GM23338 (cell line): ENCODE results near the gene PDE1A. TPM values are rescaled to one million over a fixed set of nuclear protein-coding genes. Genes with fewer than 3 reads are reported as not detected.

Source experiments
- ATAC-seq: fragments of 200-7000 bp; cut with Tn5 transposase; 3 replicates; pipeline ENCODE4 v1.9.1; 2020
- DNase-seq: peaks from one replicate; pipeline ENCODE4 v3.0.0-alpha.2; 2015; ENCODE audit warnings: low spot score
- H2AFZ ChIP-seq: fragments of 200-600 bp; sonication (generic); 2 replicates; pipeline ENCODE4 v1.8.0; 2016; ENCODE audit warnings: antibody characterized with exemption, mild to moderate bottlenecking, moderate library complexity
- H3F3A ChIP-seq: fragments of 200-600 bp; sonication (generic); replicated peaks from 2 replicates; pipeline ENCODE4 v1.8.0; 2017; ENCODE audit warnings: antibody characterized with exemption, mixed run types, low read depth
- H3K27ac ChIP-seq: fragments of 200-600 bp; sonication (generic); 2 replicates; pipeline ENCODE4 v1.6.1; 2016; ENCODE audit warnings: low read depth
- H3K27me3 ChIP-seq: fragments of 200-600 bp; sonication (generic); 2 replicates; pipeline ENCODE4 v1.8.0; 2016; ENCODE audit warnings: mild to moderate bottlenecking, mixed run types, moderate library complexity; ENCODE audit not compliant: insufficient read depth
- H3K36me3 ChIP-seq: fragments of 200-600 bp; sonication (generic); 2 replicates; pipeline ENCODE4 v1.8.0; 2016; ENCODE audit warnings: mild to moderate bottlenecking; ENCODE audit not compliant: insufficient read depth
- H3K4me1 ChIP-seq: fragments of 200-600 bp; sonication (generic); 2 replicates; pipeline ENCODE4 v1.8.0; 2016; ENCODE audit warnings: mild to moderate bottlenecking, moderate library complexity; ENCODE audit not compliant: insufficient read depth
- H3K4me2 ChIP-seq: fragments of 200-600 bp; sonication (generic); 2 replicates; pipeline ENCODE4 v1.7.1; 2017; ENCODE audit warnings: mixed run types
- H3K4me3 ChIP-seq: fragments of 200-600 bp; sonication (generic); 2 replicates; pipeline ENCODE4 v1.6.1; 2016; ENCODE audit warnings: mixed run types
- H3K79me2 ChIP-seq: fragments of 200-600 bp; sonication (generic); replicated peaks from 2 replicates; pipeline ENCODE4 v1.8.0; 2017; ENCODE audit warnings: mild to moderate bottlenecking; ENCODE audit not compliant: insufficient read depth
- H3K9me2 ChIP-seq: fragments of 200-600 bp; sonication (generic); 2 replicates; pipeline ENCODE4 v1.8.0; 2017; ENCODE audit not compliant: insufficient read depth
- H4K20me1 ChIP-seq: fragments of 200-600 bp; sonication (generic); replicated peaks from 2 replicates; pipeline ENCODE4 v1.8.0; 2017; ENCODE audit warnings: mild to moderate bottlenecking; ENCODE audit not compliant: insufficient read depth
- H3K27ac Mint-ChIP-seq: 2 replicates; pipeline ENCODE4 v1.8.0; 2020; ENCODE audit warnings: inconsistent platforms, mild to moderate bottlenecking, moderate library complexity, mixed read lengths
- H3K27me3 Mint-ChIP-seq: 3 replicates; pipeline ENCODE4 v1.8.0; 2022; ENCODE audit warnings: low read depth, mild to moderate bottlenecking, moderate library complexity, mixed read lengths, inconsistent platforms; ENCODE audit not compliant: insufficient read depth, poor library complexity
- H3K36me3 Mint-ChIP-seq: 3 replicates; pipeline ENCODE4 v1.8.0; 2021; ENCODE audit warnings: low read depth, mild to moderate bottlenecking, inconsistent platforms, moderate library complexity, mixed read lengths
- H3K4me1 Mint-ChIP-seq: 3 replicates; pipeline ENCODE4 v1.8.0; 2020; ENCODE audit warnings: mild to moderate bottlenecking, inconsistent platforms, mixed read lengths
- H3K4me3 Mint-ChIP-seq: 3 replicates; pipeline ENCODE4 v1.8.0; 2021; ENCODE audit warnings: moderate library complexity, mild to moderate bottlenecking, inconsistent platforms, mixed read lengths
- H3K9me3 Mint-ChIP-seq: 3 replicates; pipeline ENCODE4 v1.8.0; 2020; ENCODE audit warnings: moderate library complexity, mild to moderate bottlenecking, inconsistent platforms, mixed read lengths
- CREB1 ChIP-seq: fragments of 250-450 bp; sonication (Bioruptor Pico); IDR thresholded peaks from 2 replicates; pipeline ENCODE4 v1.5.0; 2020; ENCODE audit warnings: low read depth, mild to moderate bottlenecking, moderate library complexity
- EZH2 ChIP-seq: fragments of 200-600 bp; sonication (generic); IDR thresholded peaks from one replicate; pipeline ENCODE4 v1.8.0; 2017; ENCODE audit warnings: antibody characterized with exemption, mild to moderate bottlenecking, low read depth; ENCODE audit not compliant: unreplicated experiment
- EZH2phosphoT487 ChIP-seq: fragments of 200-600 bp; sonication (generic); IDR thresholded peaks from one replicate; pipeline ENCODE4 v1.8.1; 2018; ENCODE audit warnings: antibody characterized with exemption; ENCODE audit not compliant: unreplicated experiment
- JUNB ChIP-seq: IDR thresholded peaks from one replicate; pipeline ENCODE4 v1.6.1; 2016; ENCODE audit warnings: antibody characterized with exemption; ENCODE audit not compliant: unreplicated experiment
- NANOG ChIP-seq: IDR thresholded peaks from 2 replicates; pipeline ENCODE4 v1.6.1; 2016; ENCODE audit warnings: antibody characterized with exemption, borderline replicate concordance
- POLR2AphosphoS5 ChIP-seq: IDR thresholded peaks from 2 replicates; pipeline ENCODE4 v1.6.1; 2016; ENCODE audit warnings: antibody characterized with exemption, low read depth
- STAT1 ChIP-seq: IDR thresholded peaks from one replicate; pipeline ENCODE4 v1.6.1; 2016; ENCODE audit warnings: antibody characterized with exemption; ENCODE audit not compliant: unreplicated experiment
- ZNF114 ChIP-seq: fragments of 250-450 bp; sonication (Bioruptor Pico); IDR thresholded peaks from 2 replicates; pipeline ENCODE4 v1.5.0; 2020; ENCODE audit warnings: mild to moderate bottlenecking, moderate library complexity
- ZNF331 ChIP-seq: fragments of 250-450 bp; sonication (Bioruptor Pico); IDR thresholded peaks from 2 replicates; pipeline ENCODE4 v1.5.0; 2020; ENCODE audit warnings: low read depth, mild to moderate bottlenecking, moderate library complexity
- polyA plus RNA-seq: library from polyadenylated mRNA; unstranded; fragments of >200 nt; fragmentation: Nextera tagmentation; extraction: Ambion mirVana; gene quantifications from 2 replicates; pipeline ENCODE4 v1.2.1, GENCODE V29; 2016
- total RNA-seq: library from RNA; depleted of rRNA; stranded (reverse); fragments of >200 nt; shearing (Covaris generic); gene quantifications from 2 replicates; pipeline ENCODE4 v1.2.3, GENCODE V29; 2014
- TF ChIP-seq, protein P1 (sequence below): fragments of 250-450 bp; sonication (Bioruptor Pico); IDR thresholded peaks from 2 replicates; pipeline ENCODE4 v1.5.0; 2020; ENCODE audit warnings: mild to moderate bottlenecking, moderate library complexity
- TF ChIP-seq, protein P2 (sequence below), 2 experiments: fragments of 200-600 bp in 1 of 2; sonication (generic) in 1 of 2; conservative IDR thresholded peaks; 2 replicates each; pipeline versions ENCODE4 v1.5.1 to v1.6.1; 2016 to 2017; ENCODE audit warnings: antibody characterized with exemption in 2 of 2, low read depth in 2 of 2, mild to moderate bottlenecking in 2 of 2, moderate library complexity in 1 of 2
- TF ChIP-seq, protein P3 (sequence below): IDR thresholded peaks from 2 replicates; pipeline ENCODE4 v1.6.1; 2016; ENCODE audit warnings: antibody characterized with exemption
- TF ChIP-seq, protein P4 (sequence below): IDR thresholded peaks from one replicate; pipeline ENCODE4 v1.6.1; 2018; ENCODE audit warnings: antibody characterized with exemption; ENCODE audit not compliant: unreplicated experiment

PDE1A gene
- total and polyA plus RNA-seq, 2 experiments from 2014 or later: 0.28 to 0.31 TPM

DNA sequence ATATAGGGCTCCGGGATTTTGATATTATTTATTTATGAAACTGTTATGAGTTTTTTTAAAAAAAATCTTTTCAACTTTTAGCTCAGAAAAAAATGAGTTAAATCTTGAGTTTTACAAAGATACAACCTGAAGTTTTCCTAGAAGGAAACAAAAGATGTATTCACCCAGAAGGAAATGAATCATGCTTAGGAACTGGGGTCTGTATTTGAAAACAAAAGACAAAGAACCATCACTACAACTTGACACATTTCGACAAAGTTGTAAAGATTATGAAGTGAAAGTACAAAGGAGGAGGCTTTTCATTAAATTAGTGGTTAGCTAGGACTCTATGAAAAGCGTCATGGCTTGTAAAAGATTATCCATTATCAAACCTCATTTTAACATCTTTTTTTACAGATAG, 143.3 kb downstream of the PDE1A start:
- Mint-ChIP-seq H3K9me3 (no peaks in the 10 kb centered on the region), H3K27ac (no peak overlapping the region), H3K36me3 (no peaks in the 10 kb centered on the region), H3K4me3 (no peak overlapping the region), H3K27me3 (no peaks in the 10 kb centered on the region), H3K4me1 (no peaks in the 10 kb centered on the region)
- TF ChIP-seq, protein P1, sequence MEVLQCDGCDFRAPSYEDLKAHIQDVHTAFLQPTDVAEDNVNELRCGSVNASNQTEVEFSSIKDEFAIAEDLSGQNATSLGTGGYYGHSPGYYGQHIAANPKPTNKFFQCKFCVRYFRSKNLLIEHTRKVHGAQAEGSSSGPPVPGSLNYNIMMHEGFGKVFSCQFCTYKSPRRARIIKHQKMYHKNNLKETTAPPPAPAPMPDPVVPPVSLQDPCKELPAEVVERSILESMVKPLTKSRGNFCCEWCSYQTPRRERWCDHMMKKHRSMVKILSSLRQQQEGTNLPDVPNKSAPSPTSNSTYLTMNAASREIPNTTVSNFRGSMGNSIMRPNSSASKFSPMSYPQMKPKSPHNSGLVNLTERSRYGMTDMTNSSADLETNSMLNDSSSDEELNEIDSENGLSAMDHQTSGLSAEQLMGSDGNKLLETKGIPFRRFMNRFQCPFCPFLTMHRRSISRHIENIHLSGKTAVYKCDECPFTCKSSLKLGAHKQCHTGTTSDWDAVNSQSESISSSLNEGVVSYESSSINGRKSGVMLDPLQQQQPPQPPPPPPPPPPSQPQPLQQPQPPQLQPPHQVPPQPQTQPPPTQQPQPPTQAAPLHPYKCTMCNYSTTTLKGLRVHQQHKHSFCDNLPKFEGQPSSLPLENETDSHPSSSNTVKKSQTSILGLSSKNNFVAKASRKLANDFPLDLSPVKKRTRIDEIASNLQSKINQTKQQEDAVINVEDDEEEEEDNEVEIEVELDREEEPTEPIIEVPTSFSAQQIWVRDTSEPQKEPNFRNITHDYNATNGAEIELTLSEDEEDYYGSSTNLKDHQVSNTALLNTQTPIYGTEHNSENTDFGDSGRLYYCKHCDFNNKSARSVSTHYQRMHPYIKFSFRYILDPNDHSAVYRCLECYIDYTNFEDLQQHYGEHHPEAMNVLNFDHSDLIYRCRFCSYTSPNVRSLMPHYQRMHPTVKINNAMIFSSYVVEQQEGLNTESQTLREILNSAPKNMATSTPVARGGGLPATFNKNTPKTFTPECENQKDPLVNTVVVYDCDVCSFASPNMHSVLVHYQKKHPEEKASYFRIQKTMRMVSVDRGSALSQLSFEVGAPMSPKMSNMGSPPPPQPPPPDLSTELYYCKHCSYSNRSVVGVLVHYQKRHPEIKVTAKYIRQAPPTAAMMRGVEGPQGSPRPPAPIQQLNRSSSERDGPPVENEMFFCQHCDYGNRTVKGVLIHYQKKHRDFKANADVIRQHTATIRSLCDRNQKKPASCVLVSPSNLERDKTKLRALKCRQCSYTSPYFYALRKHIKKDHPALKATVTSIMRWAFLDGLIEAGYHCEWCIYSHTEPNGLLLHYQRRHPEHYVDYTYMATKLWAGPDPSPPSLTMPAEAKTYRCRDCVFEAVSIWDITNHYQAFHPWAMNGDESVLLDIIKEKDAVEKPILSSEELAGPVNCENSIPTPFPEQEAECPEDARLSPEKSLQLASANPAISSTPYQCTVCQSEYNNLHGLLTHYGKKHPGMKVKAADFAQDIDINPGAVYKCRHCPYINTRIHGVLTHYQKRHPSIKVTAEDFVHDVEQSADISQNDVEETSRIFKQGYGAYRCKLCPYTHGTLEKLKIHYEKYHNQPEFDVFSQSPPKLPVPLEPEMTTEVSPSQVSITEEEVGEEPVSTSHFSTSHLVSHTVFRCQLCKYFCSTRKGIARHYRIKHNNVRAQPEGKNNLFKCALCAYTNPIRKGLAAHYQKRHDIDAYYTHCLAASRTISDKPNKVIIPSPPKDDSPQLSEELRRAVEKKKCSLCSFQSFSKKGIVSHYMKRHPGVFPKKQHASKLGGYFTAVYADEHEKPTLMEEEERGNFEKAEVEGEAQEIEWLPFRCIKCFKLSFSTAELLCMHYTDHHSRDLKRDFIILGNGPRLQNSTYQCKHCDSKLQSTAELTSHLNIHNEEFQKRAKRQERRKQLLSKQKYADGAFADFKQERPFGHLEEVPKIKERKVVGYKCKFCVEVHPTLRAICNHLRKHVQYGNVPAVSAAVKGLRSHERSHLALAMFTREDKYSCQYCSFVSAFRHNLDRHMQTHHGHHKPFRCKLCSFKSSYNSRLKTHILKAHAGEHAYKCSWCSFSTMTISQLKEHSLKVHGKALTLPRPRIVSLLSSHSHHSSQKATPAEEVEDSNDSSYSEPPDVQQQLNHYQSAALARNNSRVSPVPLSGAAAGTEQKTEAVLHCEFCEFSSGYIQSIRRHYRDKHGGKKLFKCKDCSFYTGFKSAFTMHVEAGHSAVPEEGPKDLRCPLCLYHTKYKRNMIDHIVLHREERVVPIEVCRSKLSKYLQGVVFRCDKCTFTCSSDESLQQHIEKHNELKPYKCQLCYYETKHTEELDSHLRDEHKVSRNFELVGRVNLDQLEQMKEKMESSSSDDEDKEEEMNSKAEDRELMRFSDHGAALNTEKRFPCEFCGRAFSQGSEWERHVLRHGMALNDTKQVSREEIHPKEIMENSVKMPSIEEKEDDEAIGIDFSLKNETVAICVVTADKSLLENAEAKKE (CRISPR knock-in tag): no peak
- TF ChIP-seq STAT1 (no peak), ZNF331 (no peak), NANOG (no peak), EZH2phosphoT487 (no peak), JUNB (no peak), CREB1 (CRISPR knock-in tag) (no peak), EZH2 (no peak), POLR2AphosphoS5 (no peak), ZNF114 (CRISPR knock-in tag) (no peak)
- TF ChIP-seq, protein P2, sequence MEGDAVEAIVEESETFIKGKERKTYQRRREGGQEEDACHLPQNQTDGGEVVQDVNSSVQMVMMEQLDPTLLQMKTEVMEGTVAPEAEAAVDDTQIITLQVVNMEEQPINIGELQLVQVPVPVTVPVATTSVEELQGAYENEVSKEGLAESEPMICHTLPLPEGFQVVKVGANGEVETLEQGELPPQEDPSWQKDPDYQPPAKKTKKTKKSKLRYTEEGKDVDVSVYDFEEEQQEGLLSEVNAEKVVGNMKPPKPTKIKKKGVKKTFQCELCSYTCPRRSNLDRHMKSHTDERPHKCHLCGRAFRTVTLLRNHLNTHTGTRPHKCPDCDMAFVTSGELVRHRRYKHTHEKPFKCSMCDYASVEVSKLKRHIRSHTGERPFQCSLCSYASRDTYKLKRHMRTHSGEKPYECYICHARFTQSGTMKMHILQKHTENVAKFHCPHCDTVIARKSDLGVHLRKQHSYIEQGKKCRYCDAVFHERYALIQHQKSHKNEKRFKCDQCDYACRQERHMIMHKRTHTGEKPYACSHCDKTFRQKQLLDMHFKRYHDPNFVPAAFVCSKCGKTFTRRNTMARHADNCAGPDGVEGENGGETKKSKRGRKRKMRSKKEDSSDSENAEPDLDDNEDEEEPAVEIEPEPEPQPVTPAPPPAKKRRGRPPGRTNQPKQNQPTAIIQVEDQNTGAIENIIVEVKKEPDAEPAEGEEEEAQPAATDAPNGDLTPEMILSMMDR (conservative IDR thresholded peaks at IDR 0.05; ENCODE audit: low read depth in 2 of 2): no peak
- TF ChIP-seq, protein P3, sequence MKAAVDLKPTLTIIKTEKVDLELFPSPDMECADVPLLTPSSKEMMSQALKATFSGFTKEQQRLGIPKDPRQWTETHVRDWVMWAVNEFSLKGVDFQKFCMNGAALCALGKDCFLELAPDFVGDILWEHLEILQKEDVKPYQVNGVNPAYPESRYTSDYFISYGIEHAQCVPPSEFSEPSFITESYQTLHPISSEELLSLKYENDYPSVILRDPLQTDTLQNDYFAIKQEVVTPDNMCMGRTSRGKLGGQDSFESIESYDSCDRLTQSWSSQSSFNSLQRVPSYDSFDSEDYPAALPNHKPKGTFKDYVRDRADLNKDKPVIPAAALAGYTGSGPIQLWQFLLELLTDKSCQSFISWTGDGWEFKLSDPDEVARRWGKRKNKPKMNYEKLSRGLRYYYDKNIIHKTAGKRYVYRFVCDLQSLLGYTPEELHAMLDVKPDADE: no peak
- TF ChIP-seq, protein P4, sequence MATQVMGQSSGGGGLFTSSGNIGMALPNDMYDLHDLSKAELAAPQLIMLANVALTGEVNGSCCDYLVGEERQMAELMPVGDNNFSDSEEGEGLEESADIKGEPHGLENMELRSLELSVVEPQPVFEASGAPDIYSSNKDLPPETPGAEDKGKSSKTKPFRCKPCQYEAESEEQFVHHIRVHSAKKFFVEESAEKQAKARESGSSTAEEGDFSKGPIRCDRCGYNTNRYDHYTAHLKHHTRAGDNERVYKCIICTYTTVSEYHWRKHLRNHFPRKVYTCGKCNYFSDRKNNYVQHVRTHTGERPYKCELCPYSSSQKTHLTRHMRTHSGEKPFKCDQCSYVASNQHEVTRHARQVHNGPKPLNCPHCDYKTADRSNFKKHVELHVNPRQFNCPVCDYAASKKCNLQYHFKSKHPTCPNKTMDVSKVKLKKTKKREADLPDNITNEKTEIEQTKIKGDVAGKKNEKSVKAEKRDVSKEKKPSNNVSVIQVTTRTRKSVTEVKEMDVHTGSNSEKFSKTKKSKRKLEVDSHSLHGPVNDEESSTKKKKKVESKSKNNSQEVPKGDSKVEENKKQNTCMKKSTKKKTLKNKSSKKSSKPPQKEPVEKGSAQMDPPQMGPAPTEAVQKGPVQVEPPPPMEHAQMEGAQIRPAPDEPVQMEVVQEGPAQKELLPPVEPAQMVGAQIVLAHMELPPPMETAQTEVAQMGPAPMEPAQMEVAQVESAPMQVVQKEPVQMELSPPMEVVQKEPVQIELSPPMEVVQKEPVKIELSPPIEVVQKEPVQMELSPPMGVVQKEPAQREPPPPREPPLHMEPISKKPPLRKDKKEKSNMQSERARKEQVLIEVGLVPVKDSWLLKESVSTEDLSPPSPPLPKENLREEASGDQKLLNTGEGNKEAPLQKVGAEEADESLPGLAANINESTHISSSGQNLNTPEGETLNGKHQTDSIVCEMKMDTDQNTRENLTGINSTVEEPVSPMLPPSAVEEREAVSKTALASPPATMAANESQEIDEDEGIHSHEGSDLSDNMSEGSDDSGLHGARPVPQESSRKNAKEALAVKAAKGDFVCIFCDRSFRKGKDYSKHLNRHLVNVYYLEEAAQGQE: no peak
- Histone ChIP-seq H3K4me2 (no peak overlapping the region), H3F3A (no peaks in the 10 kb centered on the region), H3K4me1 (no peaks in the 10 kb centered on the region), H2AFZ (0 out of 2 replicates have a peak overlapping the region, but pooled peaks have one; percentile 7), H3K4me3 (no peak overlapping the region), H3K27me3 (no peaks in the 10 kb centered on the region), H3K27ac (no peak overlapping the region), H4K20me1 (no peaks in the 10 kb centered on the region), H3K36me3 (no peaks in the 10 kb centered on the region), H3K9me2 (no peaks in the 10 kb centered on the region), H3K79me2 (no peaks in the 10 kb centered on the region)
- DNase-seq (no peak), ATAC-seq (no peak)
